ENCODE measurements around the gene CD2AP.

CD2AP gene

DNA sequence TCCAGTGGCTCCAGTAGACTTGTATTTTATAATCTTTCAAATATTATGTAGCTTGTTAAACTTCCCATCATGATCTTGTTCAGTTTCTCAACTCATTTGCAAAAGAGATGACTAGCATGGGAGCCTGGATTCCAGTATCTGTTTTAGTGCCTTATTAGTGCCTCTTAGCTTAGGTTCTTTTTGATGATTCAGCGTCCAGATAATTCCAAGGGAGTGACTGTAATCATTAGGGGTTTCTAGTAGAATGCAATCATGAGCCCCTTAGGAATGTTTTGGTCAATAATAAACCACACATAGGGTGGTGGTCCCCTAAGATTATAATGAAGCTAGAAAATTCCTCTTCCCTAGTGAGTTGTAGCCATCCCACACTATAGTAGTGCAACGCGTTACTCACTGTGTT is 7.0 kb downstream of the CD2AP start:
- TF ChIP-seq FOXP2 (optimal IDR thresholded peaks at IDR 0.05; ENCODE audit: borderline replicate concordance, extremely low read depth, extremely low read length, insufficient read depth) (no peak), REST (IDR thresholded peaks at IDR 0.05; ENCODE audit: insufficient read depth in 1 of 2, low read depth in 2 of 2, low read length in 2 of 2) (no peak), SIN3A (IDR thresholded peaks at IDR 0.05; ENCODE audit: borderline replicate concordance, insufficient read depth, low read length) (no peak), POLR2AphosphoS5 (IDR thresholded peaks at IDR 0.05; ENCODE audit: low read depth, low read length) (no peak), TAF1 (IDR thresholded peaks at IDR 0.05; ENCODE audit: borderline replicate concordance, insufficient read depth, low read length) (no peak)

DNA sequence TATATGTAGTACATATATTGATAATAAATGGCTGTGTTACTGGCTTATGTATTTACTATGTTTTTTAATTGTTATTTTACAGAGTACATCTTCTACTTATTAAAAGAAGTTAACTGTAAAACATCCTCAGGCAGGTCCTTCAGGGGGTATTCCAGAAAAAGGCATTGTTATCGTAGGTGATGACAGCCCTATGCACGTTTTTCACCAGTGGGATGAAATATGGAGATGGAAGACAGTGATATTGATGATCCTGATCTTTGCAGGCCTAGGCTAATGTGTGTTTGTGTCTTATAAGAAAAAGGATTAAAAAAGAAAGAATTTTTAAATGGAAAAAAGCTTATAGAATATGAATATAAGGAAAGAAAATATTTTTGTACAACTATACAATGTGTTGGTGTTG is 7.5 kb downstream of the CD2AP start:
- no peak for TF ChIP-seq FOXP2 (optimal IDR thresholded peaks at IDR 0.05; ENCODE audit: borderline replicate concordance, extremely low read depth, extremely low read length, insufficient read depth)
- no peak for TF ChIP-seq POLR2AphosphoS5 (IDR thresholded peaks at IDR 0.05; ENCODE audit: low read depth, low read length)
- no peak for TF ChIP-seq SIN3A (IDR thresholded peaks at IDR 0.05; ENCODE audit: borderline replicate concordance, insufficient read depth, low read length)
- TF ChIP-seq TAF1 (IDR thresholded peaks at IDR 0.05; ENCODE audit: borderline replicate concordance, insufficient read depth, low read length), result no peak
- no peak for TF ChIP-seq REST (IDR thresholded peaks at IDR 0.05; ENCODE audit: insufficient read depth in 1 of 2, low read depth in 2 of 2, low read length in 2 of 2)

GRCh38 chr6:47485491-47486135 is 8.0 kb downstream of the CD2AP start:
- TF ChIP-seq SIN3A (IDR thresholded peaks at IDR 0.05; ENCODE audit: borderline replicate concordance, insufficient read depth, low read length) (no peak), FOXP2 (optimal IDR thresholded peaks at IDR 0.05; ENCODE audit: borderline replicate concordance, extremely low read depth, extremely low read length, insufficient read depth) (no peak), POLR2AphosphoS5 (IDR thresholded peaks at IDR 0.05; ENCODE audit: low read depth, low read length) (no peak), REST (IDR thresholded peaks at IDR 0.05; ENCODE audit: insufficient read depth in 1 of 2, low read depth in 2 of 2, low read length in 2 of 2) (no peak), TAF1 (IDR thresholded peaks at IDR 0.05; ENCODE audit: borderline replicate concordance, insufficient read depth, low read length) (no peak)

GRCh38 chr6:47489995-47490394 is 12.4 kb downstream of the CD2AP start:
- TF ChIP-seq FOXP2 (optimal IDR thresholded peaks at IDR 0.05; ENCODE audit: borderline replicate concordance, extremely low read depth, extremely low read length, insufficient read depth), result no peak
- no peak for TF ChIP-seq POLR2AphosphoS5 (IDR thresholded peaks at IDR 0.05; ENCODE audit: low read depth, low read length)
- TF ChIP-seq TAF1 (IDR thresholded peaks at IDR 0.05; ENCODE audit: borderline replicate concordance, insufficient read depth, low read length), result no peak
- no peak for TF ChIP-seq REST (IDR thresholded peaks at IDR 0.05; ENCODE audit: insufficient read depth in 1 of 2, low read depth in 2 of 2, low read length in 2 of 2)
- TF ChIP-seq SIN3A (IDR thresholded peaks at IDR 0.05; ENCODE audit: borderline replicate concordance, insufficient read depth, low read length), result no peak

Data from PFSK-1 (cell line).